DMS79 (cell line): ENCODE measurements around the gene OR51E2.
A peak's percentile ranks its signal among the peaks of the same experiment; 100 is the strongest.
"Not testable (repeated sequence)": the region's sequence is repeated elsewhere in the genome, so short reads cannot be mapped to it uniquely, and the experiment has no call there.

Experiments
- DNase-seq: peaks from one replicate; lab custom pipeline; 2025; lab: John Stamatoyannopoulos, UW

OR51E2 gene, protein sequence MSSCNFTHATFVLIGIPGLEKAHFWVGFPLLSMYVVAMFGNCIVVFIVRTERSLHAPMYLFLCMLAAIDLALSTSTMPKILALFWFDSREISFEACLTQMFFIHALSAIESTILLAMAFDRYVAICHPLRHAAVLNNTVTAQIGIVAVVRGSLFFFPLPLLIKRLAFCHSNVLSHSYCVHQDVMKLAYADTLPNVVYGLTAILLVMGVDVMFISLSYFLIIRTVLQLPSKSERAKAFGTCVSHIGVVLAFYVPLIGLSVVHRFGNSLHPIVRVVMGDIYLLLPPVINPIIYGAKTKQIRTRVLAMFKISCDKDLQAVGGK

DNA sequence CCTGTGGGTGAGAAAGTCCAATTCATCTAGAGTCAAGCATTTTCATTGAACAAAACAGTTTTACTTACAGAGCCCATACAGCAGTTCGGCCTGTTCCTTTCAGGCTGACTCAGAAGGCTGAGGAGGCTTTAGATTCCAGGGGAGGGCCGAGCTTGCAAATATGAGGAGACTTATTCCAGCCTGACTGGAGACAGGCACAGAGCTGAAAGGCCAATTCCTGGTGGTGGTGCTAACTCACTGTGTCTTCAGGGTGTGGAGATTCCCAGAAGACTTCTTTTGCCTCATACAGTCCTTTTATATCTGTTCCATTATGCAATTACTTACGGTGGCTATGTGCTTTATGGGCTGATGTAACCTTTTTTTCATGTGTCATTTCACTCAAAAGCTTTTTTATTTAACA lies at the start of gene OR51E2:
Gene OR51E2, minus strand, starts transcription at position 269 of the 400 bp plus-strand sequence. CDS start 15,142 bp downstream, outside the sequence.
- no peak for DNase-seq

DNA sequence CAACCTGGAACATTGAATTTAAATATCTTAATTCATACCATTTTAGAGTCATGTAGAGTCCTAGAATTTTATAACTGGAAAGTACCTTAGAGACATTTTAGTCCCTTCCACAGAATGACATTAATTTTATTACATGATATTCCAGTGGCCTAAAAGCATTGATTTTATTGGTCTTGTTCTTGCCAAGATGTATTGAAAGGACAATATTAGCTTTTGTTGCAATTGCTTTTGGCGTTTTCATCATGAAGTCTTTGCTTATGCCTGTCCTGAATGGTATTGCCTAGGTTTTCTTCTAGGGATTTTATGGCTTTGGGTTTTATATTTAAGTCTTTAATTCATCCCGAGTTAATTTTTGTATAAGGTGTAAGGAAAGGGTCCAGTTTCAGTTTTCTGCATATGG lies 43.1 kb upstream of the OR51E2 start:
- DNase-seq: no peak

DNA sequence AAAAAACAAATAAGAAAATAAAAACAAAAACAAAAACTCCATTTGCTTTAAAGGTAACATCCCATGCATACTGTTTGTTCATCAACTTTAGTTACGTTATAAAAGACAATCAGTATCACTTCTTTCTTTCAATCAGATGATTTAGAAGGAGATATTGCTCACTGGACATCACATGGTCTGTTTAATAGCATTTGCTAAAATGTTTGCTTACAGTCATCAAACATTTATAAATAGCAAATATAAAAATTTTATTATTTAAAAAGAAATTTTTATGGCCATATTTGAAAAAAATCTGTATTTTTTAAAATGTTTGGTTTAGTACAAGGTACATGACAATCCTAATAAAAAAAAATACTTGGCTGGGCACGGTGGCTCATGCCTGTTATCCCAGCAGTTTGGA lies 29.5 kb upstream of the OR51E2 start:
- DNase-seq: no peak

DNA sequence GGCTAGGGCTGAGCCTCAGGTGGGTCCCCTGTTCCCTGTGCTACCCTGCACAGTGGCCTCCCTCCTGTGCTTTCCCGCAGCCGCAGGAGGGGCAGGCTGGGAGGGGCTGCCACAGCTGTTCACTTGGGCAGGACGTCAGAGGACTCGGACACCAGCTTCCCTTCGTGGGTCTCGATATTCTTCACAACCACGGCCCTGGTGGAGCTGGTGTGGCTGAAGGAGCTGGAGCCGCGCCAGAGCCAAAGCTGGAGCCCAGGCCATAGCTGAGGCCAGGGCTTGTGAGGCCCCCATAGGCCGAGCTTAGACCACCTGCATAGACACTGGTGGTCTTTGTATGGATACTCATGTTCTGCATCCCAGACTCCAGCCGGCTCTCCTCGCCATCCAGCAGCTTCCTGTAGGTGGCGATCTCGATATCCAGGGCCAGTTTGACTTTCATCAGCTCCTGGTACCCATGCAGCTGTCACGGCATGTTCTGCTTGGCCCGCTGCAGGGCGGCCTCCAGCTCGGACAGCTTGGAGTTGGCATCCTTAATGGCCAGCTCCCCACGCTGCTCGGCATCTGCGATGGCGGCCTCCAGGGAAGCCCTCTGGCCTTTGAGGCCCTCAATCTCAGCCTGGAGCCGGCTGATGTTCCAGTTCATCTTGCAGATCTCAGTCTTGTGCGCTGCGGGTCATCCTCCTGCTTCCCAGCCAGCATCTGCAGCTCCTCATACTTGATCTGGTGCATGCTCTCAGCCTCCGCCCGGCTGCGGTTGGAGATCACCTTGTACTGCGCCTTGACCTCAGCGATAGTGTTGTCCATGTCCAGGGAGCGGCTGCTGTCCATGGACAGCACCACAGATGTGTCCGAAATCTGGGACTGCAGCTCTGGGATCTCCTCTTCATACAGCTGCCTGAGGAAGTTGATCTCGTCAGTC lies 25.2 kb upstream of the OR51E2 start:
- DNase-seq: not testable (repeated sequence)

DNA sequence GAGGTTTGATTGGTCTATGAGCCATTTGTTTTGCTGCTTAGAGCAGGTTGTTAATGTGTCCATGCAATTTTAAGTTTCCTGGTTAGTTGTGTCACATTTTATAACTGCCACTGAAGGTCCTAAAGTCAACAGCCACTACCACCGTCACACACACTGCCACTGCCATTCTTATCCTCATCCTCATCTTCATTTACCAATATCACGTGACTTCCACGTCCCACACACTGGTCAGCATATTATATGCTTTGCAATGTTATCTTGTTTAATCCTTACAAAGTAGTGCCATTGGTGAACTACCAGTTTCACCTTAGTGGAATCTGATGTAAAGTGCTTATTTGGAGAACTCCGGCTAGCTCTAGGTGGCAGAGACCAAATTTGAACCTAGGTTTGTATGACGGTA lies 16.6 kb upstream of the OR51E2 start:
- no peak for DNase-seq

DNA sequence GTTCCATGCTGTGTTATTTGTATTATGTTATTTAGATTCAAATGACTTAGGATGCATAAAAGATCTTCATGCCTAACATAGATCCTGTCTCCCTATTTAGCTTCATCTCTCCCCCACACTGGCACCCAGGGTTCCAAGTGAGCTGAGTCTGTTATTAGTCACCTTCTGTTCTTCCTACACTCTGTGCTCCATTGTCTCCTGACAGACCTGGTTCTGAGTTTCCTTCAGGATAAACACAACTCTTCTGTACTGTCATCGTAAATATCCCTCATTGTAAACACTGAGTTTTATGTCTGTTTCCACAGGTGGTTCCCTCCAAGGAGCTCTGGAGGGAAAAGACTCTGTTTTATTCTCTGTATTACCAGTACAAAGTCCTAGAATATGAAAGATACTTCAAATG lies 15.6 kb upstream of the OR51E2 start:
- DNase-seq: no peak

DNA sequence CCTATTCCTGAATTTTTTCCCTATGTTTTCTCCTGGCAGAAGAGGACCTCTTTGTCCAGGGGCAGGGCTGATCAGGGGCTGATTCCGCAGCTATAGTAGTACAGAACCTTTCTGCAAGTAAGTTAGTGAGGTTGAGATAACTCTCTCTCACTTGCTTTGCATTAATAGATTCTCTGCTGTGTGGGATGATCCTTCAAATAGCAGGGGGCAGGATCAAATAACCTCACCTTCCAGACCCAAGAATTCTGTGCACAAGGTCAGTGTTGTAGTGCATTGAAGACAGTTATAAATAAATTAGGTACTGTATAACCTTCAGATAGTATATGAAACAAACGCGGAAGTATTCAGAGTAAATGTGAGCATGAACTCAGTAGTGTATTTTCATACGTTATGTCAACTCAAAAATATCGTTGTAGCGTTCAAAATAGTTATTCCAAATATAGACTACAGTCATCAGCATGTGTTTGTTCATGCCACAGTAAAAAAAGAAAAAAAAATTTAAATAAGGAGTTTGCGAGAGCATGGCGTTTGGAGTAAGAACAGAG lies 7.2 kb upstream of the OR51E2 start:
- no peak for DNase-seq

DNA sequence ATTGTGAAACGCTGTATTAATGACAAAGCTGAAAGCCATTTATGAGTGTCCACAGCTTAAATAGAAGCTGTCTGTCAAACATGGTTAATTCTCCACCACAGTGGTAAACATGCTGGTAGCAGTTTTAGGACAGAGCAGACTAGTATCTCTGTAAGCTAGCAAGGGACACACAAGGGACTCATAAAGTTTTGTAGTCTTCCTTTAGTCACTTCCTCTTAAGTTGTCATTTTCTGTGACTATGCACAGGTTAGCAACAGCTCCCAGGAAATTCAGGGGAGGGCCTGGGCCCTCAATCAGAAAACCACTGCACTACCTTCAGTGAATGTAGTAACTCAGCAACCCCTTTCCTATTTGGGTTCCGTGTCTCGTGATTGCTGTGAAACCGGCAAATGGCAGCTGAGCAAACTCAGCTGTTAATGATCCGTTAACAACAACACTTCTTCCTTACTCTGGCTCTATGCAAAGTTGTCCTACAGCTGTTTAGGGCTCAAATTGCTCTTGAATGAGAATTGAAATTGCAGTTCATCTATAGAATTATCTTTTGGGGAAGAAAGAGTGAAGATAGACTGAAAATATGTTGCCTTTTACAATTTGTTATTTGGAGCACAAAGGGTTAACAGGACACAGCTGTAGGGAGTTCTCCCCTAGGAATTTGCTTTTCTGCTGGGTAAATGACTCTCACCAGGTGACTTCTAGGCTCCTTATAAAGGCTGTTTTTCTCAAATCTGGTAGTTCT lies 6.6 kb upstream of the OR51E2 start, which contains the start of gene MMP26:
Gene MMP26, plus strand, starts transcription at position 731 of the 736 bp plus-strand sequence.
- peak; percentile 95 for DNase-seq

DNA sequence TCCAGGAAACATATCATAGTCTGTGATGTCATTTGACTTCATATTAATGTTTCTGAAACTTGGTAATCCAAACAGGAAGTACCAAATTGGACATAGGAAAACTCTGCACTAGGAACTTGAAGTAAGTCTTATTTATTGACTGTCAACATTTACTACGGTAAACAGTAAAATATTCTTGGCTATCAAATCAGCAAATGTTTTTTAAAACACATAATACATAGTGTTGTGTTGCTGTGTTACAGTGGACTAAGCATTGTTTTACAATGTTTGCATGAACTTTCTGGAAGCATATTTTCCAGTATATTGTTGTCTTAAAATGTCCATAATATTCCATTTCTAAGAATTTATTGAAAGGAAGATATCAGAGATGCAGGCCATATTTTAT lies 2.8 kb upstream of the OR51E2 start:
- DNase-seq: no peak

DNA sequence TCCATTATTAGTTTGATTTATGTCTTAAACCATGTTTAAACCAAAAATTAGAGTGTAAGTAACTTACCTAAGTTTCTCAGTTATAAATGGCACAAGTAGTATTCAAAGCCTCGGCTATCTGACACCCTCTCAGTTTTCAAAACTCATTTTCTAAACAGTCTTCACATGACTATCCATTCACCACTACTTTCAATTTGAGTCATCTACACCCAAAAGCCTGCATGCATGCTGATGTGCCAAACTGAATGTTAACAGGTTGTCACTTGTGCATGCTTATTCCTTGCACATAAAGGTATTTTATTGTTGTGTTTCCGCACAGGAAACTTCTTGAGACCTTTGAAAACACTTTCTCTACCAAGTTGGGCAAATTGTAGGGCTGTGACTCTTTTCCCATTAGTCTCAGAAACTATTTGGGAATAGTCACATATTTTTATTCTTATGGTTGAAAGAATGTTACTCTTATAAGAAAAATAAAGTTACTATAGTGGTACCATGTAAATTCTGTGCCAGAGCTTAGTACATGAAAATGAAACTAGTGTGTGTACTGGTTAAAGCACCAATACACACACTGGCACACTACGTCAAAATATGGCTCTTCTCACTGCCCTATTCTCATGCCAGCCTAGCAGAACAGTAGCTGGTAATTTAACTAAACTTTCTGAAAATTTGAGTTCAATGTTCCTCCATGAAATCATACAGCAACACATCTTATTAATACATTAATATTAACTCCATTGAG lies 2.2 kb upstream of the OR51E2 start:
- DNase-seq: no peak

DNA sequence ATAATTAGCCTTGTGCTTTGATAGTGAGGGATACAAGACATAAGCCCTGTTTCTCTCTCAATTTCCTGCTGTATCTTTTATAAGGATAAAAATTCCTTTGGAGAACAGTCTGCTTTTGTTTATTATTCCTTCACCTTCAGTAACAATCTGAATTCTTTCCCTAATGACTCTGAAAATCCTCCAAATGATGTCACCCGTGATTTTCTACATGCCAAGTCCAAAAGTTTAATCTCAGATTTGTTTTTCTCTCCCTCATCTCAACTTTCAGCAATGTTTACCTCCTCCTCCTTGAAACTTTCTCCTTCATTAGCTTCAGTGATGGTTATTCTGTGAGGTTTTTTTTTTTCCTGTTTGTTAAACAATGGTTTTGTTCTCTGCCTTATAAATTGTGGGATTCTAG lies 2.2 kb downstream of the OR51E2 start:
- peak; percentile 39 for DNase-seq

DNA sequence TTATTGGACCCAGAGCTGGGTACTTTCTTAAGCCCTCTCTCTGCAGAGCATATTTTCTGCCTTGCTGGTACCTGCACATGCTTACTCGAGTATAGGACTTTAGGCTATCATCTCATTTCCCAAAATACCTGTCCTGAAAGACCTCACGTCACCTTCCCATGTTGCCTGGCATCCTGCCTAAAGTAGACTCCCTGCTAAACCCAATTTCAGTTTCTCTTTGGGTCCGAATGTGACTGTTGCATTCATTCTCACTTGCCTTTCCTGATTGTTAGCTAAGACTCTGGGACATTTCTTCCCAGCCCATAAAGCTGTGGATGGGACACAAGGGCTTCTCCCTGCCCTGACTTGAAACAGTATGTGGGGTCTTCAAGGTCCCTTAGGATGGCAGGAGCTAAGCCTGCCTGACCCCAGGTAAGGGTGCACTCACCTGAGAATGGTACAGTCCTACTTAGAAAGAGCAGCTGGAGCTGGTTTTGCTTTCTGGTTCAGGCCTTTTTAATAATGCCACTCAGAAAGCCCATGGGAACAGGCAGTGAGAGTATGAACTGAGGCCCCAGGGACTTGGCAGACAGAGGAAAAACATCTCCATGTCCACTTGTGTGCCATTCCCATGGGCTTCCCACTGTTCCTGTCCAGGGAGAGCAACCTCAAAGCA lies 12.9 kb downstream of the OR51E2 start:
- peak; percentile 17 for DNase-seq

DNA sequence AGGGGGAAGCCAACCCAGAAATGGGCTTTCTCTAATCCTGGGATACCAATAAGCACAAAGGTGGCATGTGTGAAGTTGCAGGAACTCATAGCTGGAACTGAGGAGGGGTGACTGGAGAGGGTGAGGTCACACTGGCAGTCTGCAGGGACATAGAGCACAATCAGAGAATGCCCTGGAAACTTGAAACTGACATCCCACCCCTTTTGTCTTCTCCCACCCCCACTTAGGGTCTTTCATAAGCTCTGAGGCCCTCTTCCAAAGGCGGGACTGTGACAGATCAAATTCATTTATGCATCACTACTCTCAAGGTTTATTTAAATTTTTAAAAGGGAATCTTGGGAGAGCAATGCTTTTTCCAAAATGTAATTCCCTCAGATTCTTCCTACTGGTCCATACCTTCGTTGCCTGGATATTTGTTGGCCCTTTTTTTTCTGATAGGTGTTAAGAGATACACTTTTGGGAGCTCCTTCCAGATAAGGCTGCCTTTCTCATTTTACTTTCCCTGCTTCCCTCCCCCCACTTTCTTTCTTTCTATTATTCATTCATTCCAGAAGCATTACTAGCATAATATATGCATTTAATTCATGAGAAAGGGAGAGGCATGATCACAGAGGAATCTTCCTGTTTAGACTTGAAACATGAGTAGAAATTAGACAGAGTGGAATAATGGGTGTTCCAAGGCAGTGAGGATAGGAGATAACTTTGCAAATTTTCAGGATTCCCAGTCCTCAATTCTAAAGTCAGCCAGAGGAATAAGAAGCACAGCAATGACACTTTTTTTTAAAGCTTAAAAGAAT lies 14.8 kb downstream of the OR51E2 start:
- no peak for DNase-seq

DNA sequence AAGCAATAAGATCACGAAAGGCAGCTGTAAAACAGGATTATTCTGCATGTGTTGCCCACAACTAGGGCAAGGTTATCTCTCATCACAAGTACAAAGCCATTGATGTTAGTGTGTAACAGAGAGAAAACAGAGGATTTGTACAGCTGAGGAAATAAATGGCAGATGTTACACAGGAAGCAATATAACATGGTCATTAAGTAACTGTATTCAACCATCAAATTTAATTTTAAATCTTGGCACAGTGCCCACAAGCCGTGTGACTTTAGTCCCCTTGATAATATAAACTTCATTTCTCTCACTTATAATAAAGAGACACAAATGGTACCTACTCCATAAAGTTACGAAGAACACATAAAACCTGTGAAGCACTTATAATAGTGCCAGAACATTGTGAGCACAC lies 17.3 kb downstream of the OR51E2 start:
- DNase-seq: peak; percentile 48

DNA sequence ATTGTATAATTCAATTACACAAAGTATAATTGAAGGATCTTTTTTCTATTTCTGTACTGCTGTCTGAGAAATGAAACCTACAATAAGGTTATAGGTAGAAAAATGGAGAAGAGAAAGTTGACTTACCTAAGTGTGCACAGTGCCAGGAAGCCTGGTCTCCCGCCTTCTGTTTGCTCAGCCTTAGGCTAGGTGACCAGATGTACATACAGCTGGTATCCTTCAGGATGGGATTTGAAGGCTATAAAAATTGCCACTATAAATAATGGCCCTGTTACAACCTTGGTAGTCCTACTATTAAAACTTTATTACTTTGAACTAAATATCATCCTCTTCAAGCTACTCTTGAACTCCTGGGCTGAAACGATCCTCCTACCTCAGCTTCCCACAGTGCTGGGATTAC lies 19.7 kb downstream of the OR51E2 start:
- peak; percentile 21 for DNase-seq

DNA sequence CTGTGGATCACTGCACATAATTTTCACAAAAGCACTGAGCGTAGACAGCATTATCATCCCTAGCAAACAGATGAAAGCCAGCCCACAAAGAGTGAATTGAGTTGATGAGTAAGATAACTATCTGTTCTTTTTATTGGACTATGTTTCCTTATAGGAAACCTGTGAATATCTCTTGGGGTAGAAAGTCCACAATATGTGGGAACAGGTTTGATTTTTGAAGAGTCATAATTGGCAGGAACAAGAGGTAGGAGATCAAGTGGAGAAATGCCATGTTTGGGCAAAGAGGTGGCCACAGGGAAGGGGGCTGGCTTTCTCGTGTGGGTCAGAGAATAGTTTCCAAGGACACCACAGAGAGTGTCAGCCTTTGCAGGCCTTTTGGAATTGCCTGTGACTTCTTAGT lies 23.9 kb downstream of the OR51E2 start:
- DNase-seq: no peak

DNA sequence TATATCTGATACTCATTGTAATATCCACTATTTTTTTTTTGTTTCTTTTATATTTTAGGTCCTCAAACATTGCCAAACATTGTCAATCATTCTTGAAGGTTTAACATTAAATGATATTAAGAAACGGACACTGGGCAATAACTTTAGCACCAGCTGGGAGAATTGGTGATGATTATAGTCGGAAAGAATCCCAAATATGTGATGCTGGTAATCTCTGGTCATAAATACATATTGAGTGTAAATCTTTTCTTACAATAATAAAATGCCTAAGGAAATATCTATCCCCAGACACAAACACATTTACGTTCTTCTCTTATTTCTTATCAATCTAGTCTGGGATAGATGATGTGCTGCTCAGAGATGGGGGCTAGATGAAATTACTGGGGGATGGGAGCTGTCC lies 25.2 kb downstream of the OR51E2 start:
- DNase-seq: no peak

DNA sequence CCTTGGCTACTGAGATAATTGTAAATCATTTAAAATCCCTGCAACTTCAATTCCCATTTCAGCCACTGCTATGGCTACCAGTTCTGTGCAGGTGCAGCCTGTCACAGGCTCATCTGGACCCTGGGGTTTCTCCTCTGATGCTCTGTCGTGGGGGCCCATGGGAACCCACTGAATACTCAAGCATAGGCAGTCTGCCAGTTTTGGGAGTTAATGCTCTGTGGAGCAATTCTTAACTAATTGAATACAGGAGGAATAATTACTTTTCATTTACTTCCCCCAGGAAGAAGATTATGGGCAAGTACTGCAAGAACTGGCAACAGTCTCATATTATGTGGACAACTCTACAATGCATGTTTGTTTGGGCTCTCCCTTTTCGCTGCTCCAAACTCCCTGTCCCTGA lies 25.9 kb downstream of the OR51E2 start:
- peak; percentile 88 for DNase-seq

DNA sequence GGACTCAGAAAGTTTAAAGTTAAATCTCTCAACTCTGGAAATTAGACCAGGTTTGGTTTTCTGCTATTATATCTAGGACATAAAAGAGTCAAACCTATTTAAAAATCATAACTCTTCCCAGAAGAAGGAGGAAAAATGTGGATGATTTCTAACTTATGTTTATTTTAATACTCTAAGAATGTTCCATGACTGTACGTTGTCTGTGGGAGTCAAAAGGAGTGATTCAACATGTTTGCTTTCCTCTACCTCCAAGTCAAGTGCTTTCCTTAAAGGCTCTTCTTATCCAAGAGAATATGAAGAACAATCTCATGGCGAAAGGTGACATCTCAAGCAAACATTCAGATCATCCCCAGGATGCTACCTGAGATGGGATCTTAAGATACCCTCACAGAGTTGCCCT lies 32.2 kb downstream of the OR51E2 start:
- no peak for DNase-seq

DNA sequence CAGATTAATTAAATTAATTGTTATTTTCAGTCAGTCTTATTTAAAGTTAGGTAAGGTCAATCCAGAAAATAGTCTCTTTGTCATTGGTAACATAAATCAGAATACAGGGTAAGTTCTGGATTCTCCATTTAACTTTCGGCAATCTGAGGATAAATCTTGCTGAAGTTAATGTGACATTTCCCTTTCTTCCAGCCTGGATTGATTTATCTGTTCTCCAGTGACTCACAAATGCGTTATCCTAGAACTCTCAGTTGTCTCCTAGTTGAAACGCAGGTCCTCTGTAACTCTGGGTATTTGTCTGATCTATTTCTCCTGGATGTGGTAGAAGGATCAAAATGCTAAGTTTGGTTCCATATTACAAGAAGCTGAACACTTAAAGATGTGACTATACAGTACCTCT lies 32.9 kb downstream of the OR51E2 start:
- DNase-seq: no peak
